HepG2 (cell line): ENCODE measurements around the gene DCST2. TPM values are rescaled to one million over a fixed set of nuclear protein-coding genes. Genes with fewer than 3 reads are reported as not detected.

Source experiments
- ATAC-seq: fragments of 200-7000 bp; cut with Tn5 transposase; 3 replicates; pipeline ENCODE4 v1.9.1; 2020; ENCODE audit warnings: mild to moderate bottlenecking, moderate library complexity
- BruUV-seq: library from RNA; stranded (reverse); fragments of 400-500 nt; replicated peaks from 2 replicates; lab custom pipeline; 2021; lab: Mats Ljungman, UMichigan
- CTCF ChIA-PET: fragments of 300-600 bp; formaldehyde crosslinking; extraction: SDS; loops from one replicate; lab custom pipeline; 2021; ENCODE audit warnings: low total read pairs, inconsistent platforms, low intra/inter-chr PET ratio; lab: Yijun Ruan, JAX
- POLR2A ChIA-PET: fragments of 350-600 bp; sonication (Branson Sonifier 250); formaldehyde crosslinking; loops from one replicate; lab custom pipeline; 2020; ENCODE audit warnings: antibody characterized with exemption, inconsistent platforms; lab: Yijun Ruan, JAX
- DNase-seq: peaks from one replicate; pipeline ENCODE4 v3.0.0-alpha.2; 2015; ENCODE audit warnings: low spot score
- FAIRE-seq: peaks from 3 replicates; lab custom pipeline; 2011; peaks lifted over from hg19 to GRCh38; lab: Jason Lieb, UNC
- H2AFZ ChIP-seq: one replicate; pipeline ENCODE4 v1.6.1; 2011; ENCODE audit warnings: low read length, inconsistent platforms
- H3K27ac ChIP-seq: fragments of 300-600 bp; 3 replicates; pipeline ENCODE4 v1.8.0; 2011; ENCODE audit warnings: mixed run types, mild to moderate bottlenecking, mixed read lengths, low read length, inconsistent platforms; ENCODE audit not compliant: insufficient read depth; ENCODE audit errors: extremely low read length
- H3K27me3 ChIP-seq, 2 experiments: fragments of 200-600 bp in 1 of 2; 2 replicates in 1 of 2; 3 replicates in 1 of 2; pipeline versions ENCODE4 v1.6.0 to v1.8.0; 2011; ENCODE audit warnings: low read length in 2 of 2, mild to moderate bottlenecking in 2 of 2, moderate library complexity in 2 of 2, inconsistent platforms in 1 of 2; ENCODE audit not compliant: insufficient read depth in 2 of 2, control insufficient read depth in 1 of 2
- H3K36me3 ChIP-seq, 2 experiments: fragments of 200-600 bp in 1 of 2; replicated peaks in 1 of 2; 2 replicates in 1 of 2; 3 replicates in 1 of 2; pipeline versions ENCODE4 v1.5.1 to v1.8.0; 2011; ENCODE audit warnings: low read length in 2 of 2, inconsistent platforms in 1 of 2; ENCODE audit not compliant: insufficient read depth in 2 of 2, control insufficient read depth in 1 of 2
- H3K4me1 ChIP-seq: 2 replicates; pipeline ENCODE4 v1.5.1; 2012; ENCODE audit warnings: low read length, inconsistent platforms; ENCODE audit not compliant: insufficient read depth
- H3K4me2 ChIP-seq: 2 replicates; pipeline ENCODE4 v1.6.0; 2011; ENCODE audit warnings: low read depth, low read length, inconsistent platforms
- H3K4me3 ChIP-seq, 3 experiments: fragments of 200-600 bp in 1 of 3; sonication (generic), shearing (Covaris generic) in 1 of 3; replicated peaks in 1 of 3; 2 replicates each; pipeline ENCODE4 v1.5.1; 2011 to 2016; ENCODE audit warnings: low read length in 3 of 3, inconsistent platforms in 2 of 3, low read depth in 2 of 3, mild to moderate bottlenecking in 2 of 3, control low read depth in 1 of 3, mixed read lengths in 1 of 3; ENCODE audit not compliant: insufficient read depth in 1 of 3
- H3K79me2 ChIP-seq: one replicate; pipeline ENCODE4 v1.6.1; 2011; ENCODE audit warnings: low read length, inconsistent platforms; ENCODE audit not compliant: insufficient read depth
- H3K9ac ChIP-seq: 2 replicates; pipeline ENCODE4 v1.6.0; 2011; ENCODE audit warnings: mild to moderate bottlenecking, low read depth, low read length, inconsistent platforms; ENCODE audit not compliant: insufficient read depth
- H3K9me3 ChIP-seq: 2 replicates; pipeline ENCODE4 v1.5.1; 2012; ENCODE audit warnings: mild to moderate bottlenecking, low read length
- H4K20me1 ChIP-seq: 2 replicates; pipeline ENCODE4 v1.6.0; 2011; ENCODE audit warnings: inconsistent platforms, mild to moderate bottlenecking, low read length, moderate library complexity; ENCODE audit not compliant: insufficient read depth
- CHD2 ChIP-seq: IDR thresholded peaks from 2 replicates; pipeline ENCODE4 v1.6.1; 2011; ENCODE audit warnings: low read depth, low read length, improper control_type of control experiment
- FOXC1 ChIP-seq: sonication (generic); formaldehyde crosslinking; IDR thresholded peaks from 2 replicates; pipeline ENCODE4 v1.8.0; 2022; ENCODE audit warnings: mild to moderate bottlenecking, missing genetic modification reagents, borderline replicate concordance
- KLF9 ChIP-seq: IDR thresholded peaks from 2 replicates; pipeline ENCODE4 v1.6.1; 2016; ENCODE audit warnings: low read depth
- SIX4 ChIP-seq: sonication (generic); formaldehyde crosslinking; IDR thresholded peaks from 2 replicates; pipeline ENCODE4 v1.4.0; 2020; ENCODE audit warnings: missing genetic modification reagents
- TIGD3 ChIP-seq: sonication (generic); formaldehyde crosslinking; IDR thresholded peaks from 2 replicates; pipeline ENCODE4 v1.5.1; 2020; ENCODE audit warnings: mild to moderate bottlenecking, missing genetic modification reagents, borderline replicate concordance
- ZNF329 ChIP-seq: sonication (generic); formaldehyde crosslinking; IDR thresholded peaks from 2 replicates; pipeline ENCODE4 v1.9.0; 2021; ENCODE audit warnings: low read depth, mild to moderate bottlenecking, missing genetic modification reagents
- ZNF570 ChIP-seq: sonication (generic); formaldehyde crosslinking; IDR thresholded peaks from 2 replicates; pipeline ENCODE4 v1.4.0; 2020; ENCODE audit warnings: mild to moderate bottlenecking, missing genetic modification reagents, borderline replicate concordance
- WGBS: methylation state at CpG from one replicate; pipeline ENCODE4 v1.1.6; 2017; ENCODE audit warnings: low lambda C conversion rate; 5-methylcytosine and 5-hydroxymethylcytosine counted together
- in situ Hi-C: cut with HindIII; loops from 2 replicates; pipeline ENCODE4 v1.10.0; 2017; ENCODE audit warnings: low pct_unique_long_range_greater_than_20kb; ENCODE audit not compliant: extremely low pct_ligation_motif_present
- intact Hi-C: fragments of 100-400 bp; cut with micrococcal nuclease; formaldehyde crosslinking; loops from one replicate; pipeline ENCODE4 v1.10.0; 2022; ENCODE audit not compliant: unreplicated experiment
- polyA plus RNA-seq, 8 experiments: library from polyadenylated mRNA; depleted of rRNA in 3 of 8; stranded (reverse) in 7 of 8; unstranded in 1 of 8; fragments of >200 nt; fragmentation: Illumina TruSeq in 4 of 8; extraction: Trizol in 4 of 8; gene quantifications; 2 replicates each; pipeline versions ENCODE4 v1.2.1 to v1.2.3, GENCODE V29; 2011 to 2016; ENCODE audit warnings: low read depth in 4 of 8, missing spikeins in 1 of 8, mixed read lengths in 1 of 8; ENCODE audit not compliant: insufficient read depth in 1 of 8
- total RNA-seq, 5 experiments: library from RNA; depleted of rRNA; stranded (reverse); fragments of >200 nt; fragmentation: Illumina TruSeq; extraction: Trizol; gene quantifications; 2 replicates each; pipeline ENCODE4 v1.2.3, GENCODE V29; 2016; ENCODE audit warnings: low read depth in 1 of 5
- TF ChIP-seq, protein P1 (sequence below): sonication (generic); formaldehyde crosslinking; IDR thresholded peaks from 2 replicates; pipeline ENCODE4 v1.4.0; 2020; ENCODE audit warnings: mild to moderate bottlenecking, missing genetic modification reagents

DCST2 gene
- total and polyA plus RNA-seq, 2 of the 13 experiments (the other 11 are each of a cell fraction or from before 2014, with no cell fraction given) = 0.74 TPM; not detected in 1

DNA sequence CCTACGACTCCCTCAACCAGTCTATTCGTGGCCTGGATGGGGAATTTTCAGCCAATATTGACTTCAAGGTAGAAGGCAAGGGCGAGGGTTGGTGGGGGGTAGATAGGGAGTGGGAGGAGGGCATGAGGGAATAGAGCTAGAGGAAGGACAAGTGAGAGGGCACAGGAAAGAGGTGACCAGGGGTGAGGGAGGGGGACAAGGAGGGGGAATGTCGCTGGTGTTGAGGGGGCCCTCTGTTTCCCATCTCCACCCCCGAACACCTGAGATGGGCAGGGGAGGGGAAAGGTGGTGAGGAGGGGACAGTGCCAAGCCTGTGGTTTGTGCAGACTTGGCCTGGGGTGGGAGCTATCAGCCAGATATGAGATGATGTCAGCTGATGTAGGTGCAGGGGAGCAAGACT lies 9.2 kb upstream of the DCST2 start:
- H3K9me3 ChIP-seq = no peaks in the 10 kb centered on the region
- H3K27me3 ChIP-seq = peaks cover 11 to 27% of the 10 kb centered on the region in 2 experiments
- ChIA-PET CTCF (interaction anchor here (3.0 kb wide), 1 partner anchor 19 kb away, joined by 27 read pairs; no protein-coding TSS in a partner anchor), POLR2A (interaction anchor here (3.2 kb wide), 1 partner anchor 26 kb away, joined by 12 read pairs; no protein-coding TSS in a partner anchor)
- no peak overlapping the region for H3K27ac ChIP-seq
- WGBS = 36% methylated on average over 5 of the region's 5 CpGs
- H3K4me3 ChIP-seq = peak overlapping the region in 1 of 3 experiments; percentile 50; a peak in 1 of 6 replicates
- ATAC-seq (no peak), DNase-seq (no peak), FAIRE-seq (no peak)
- no peak overlapping the region for H2AFZ ChIP-seq
- intact Hi-C loops (no loop called here), in situ Hi-C loops (no loop called here)
- no peak for TF ChIP-seq ZNF570
- TF ChIP-seq, protein P1, sequence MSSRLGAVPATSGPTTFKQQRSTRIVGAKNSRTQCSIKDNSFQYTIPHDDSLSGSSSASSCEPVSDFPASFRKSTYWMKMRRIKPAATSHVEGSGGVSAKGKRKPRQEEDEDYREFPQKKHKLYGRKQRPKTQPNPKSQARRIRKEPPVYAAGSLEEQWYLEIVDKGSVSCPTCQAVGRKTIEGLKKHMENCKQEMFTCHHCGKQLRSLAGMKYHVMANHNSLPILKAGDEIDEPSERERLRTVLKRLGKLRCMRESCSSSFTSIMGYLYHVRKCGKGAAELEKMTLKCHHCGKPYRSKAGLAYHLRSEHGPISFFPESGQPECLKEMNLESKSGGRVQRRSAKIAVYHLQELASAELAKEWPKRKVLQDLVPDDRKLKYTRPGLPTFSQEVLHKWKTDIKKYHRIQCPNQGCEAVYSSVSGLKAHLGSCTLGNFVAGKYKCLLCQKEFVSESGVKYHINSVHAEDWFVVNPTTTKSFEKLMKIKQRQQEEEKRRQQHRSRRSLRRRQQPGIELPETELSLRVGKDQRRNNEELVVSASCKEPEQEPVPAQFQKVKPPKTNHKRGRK (CRISPR knock-in tag) = 0 out of 2 replicates have a peak, but pooled peaks have one; percentile 2
- TF ChIP-seq TIGD3 = no peak
- no peak for TF ChIP-seq CHD2
- 0 out of 2 replicates have a peak, but pooled peaks have one; percentile 7 for TF ChIP-seq ZNF329 (CRISPR knock-in tag)
- TF ChIP-seq FOXC1 (CRISPR knock-in tag) = 0 out of 2 replicates have a peak, but pooled peaks have one; percentile 24
- TF ChIP-seq SIX4 (CRISPR knock-in tag) = no peak
- no peak for TF ChIP-seq KLF9 (CRISPR knock-in tag)
- no peaks in the 10 kb centered on the region for H3K36me3 ChIP-seq
- H3K4me2 ChIP-seq = peak overlapping the region; percentile 65
- 0 out of 2 replicates have a peak overlapping the region, but pooled peaks have one; percentile 18 for H3K9ac ChIP-seq
- peaks cover 63% of the 10 kb centered on the region for H3K4me1 ChIP-seq
- no peaks in the 10 kb centered on the region for H4K20me1 ChIP-seq
- H3K79me2 ChIP-seq = no peaks in the 10 kb centered on the region
- BruUV-seq = no TSS peak
